Measurements from ENCODE around the gene PLK4.
"Not testable (repeated sequence)": the region's sequence is repeated elsewhere in the genome, so short reads cannot be mapped to it uniquely, and the experiment has no call there.

PLK4 gene

DNA sequence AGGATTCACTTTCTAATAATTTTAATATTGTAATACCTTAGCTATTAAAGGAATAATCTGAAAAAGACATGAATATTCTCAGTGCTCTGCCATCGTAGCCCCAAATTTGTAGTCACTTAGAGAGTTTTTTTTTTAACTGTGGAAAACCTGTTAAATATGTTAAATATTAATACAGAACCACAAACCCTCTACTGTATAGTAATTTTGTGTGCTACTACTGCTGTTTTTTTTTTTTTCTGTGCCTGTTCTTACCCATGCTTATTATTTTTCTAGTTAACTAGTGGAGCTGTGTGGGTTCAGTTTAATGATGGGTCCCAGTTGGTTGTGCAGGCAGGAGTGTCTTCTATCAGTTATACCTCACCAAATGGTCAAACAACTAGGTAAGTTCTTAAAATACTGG, 15.8 kb downstream of the PLK4 start:
- DNase-seq (ENCODE audit: low read depth), result no peak
- TF ChIP-seq, protein P1, sequence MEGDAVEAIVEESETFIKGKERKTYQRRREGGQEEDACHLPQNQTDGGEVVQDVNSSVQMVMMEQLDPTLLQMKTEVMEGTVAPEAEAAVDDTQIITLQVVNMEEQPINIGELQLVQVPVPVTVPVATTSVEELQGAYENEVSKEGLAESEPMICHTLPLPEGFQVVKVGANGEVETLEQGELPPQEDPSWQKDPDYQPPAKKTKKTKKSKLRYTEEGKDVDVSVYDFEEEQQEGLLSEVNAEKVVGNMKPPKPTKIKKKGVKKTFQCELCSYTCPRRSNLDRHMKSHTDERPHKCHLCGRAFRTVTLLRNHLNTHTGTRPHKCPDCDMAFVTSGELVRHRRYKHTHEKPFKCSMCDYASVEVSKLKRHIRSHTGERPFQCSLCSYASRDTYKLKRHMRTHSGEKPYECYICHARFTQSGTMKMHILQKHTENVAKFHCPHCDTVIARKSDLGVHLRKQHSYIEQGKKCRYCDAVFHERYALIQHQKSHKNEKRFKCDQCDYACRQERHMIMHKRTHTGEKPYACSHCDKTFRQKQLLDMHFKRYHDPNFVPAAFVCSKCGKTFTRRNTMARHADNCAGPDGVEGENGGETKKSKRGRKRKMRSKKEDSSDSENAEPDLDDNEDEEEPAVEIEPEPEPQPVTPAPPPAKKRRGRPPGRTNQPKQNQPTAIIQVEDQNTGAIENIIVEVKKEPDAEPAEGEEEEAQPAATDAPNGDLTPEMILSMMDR (IDR thresholded peaks at IDR 0.05; ENCODE audit: insufficient read depth, low read depth, low read length, missing control alignments), result no peak
- H3K4me3 ChIP-seq (ENCODE audit: low read length), result no peak overlapping the region

DNA sequence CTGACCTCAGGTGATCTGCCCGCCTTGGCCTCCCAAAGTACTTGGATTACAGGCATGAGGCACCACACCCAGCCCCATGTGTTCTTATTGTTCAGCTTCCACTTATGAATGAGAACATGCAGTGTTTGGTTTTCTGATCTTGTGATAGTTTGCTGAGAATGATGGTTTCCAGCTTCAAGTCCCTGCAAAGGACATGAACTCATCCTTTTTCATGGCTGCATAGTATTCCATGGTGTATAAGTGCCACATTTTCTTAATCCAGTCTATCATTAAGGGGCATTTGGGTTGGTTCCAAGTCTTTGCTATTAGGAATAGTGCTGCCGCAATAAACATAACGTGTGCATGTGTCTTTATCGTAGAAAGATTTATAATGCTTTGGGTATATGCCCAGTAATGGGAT, 19.0 kb downstream of the PLK4 start:
- not testable (repeated sequence) for H3K4me3 ChIP-seq (ENCODE audit: low read length); DNase-seq (ENCODE audit: low read depth)

DNA sequence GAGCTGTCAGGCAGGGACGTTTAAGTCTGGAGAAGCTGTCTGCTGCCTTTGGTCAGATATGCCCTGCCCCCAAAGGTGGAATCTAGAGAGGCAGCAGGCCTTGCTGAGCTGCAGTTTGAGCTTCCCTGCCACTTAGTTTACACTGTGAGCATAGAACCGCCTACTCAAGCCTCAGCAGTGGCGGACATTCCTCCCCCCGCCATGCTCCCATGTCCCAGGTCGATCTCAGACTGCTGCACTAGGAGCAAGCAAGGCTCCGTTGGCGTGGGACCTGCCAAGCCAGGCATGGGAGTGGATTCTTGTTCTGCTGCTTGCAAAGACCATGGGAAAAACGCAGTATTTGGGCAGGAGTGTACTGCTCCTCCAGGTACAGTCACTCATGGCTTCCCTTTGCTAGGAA, 24.3 kb downstream of the PLK4 start:
- TF ChIP-seq, protein P1 (IDR thresholded peaks at IDR 0.05; ENCODE audit: insufficient read depth, low read depth, low read length, missing control alignments), result no peak
- H3K4me3 ChIP-seq (ENCODE audit: low read length), result no peak overlapping the region
- DNase-seq (ENCODE audit: low read depth), result no peak

DNA sequence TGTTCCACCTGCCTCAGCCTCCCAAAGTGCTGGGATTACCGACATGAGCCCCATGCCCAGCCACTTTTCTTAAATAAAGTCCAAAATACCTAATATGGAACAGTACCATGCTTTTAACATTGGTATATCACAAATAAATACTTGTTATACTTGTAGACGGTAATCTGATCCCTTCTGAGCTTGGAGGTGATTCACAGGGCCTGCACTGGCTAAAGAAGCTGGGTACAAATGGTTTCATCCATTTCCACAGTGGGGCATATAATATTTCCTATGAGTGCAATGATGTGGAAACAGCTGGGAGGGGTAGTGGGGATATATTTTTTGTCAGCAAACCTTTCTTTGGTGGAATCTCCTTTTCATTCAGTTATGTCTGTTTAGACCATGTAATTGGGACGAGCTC, 35.8 kb downstream of the PLK4 start:
- no peak overlapping the region for H3K4me3 ChIP-seq (ENCODE audit: low read length)
- no peak for DNase-seq (ENCODE audit: low read depth)
- TF ChIP-seq, protein P1 (IDR thresholded peaks at IDR 0.05; ENCODE audit: insufficient read depth, low read depth, low read length, missing control alignments), result no peak

DNA sequence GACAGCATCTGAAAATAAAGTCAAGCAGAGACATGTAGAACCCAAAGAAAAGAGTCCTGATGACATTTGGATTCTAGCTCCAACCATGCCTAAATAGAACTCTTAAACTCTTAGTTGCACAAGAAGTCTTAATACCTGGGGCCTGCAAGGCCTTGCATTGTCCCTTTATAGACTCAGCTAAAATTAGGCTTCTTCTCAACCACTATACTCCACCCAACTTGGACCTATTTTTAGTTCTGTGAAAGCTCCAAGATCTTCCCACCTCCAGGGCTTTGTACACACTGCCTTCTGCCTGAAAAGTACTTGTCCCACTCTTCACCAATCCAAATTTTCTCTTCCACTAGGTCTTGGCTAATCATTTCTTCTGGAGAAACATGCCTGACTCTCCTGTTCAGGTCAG, 36.5 kb downstream of the PLK4 start:
- no peak for DNase-seq (ENCODE audit: low read depth)
- TF ChIP-seq, protein P1 (IDR thresholded peaks at IDR 0.05; ENCODE audit: insufficient read depth, low read depth, low read length, missing control alignments), result no peak

DNA sequence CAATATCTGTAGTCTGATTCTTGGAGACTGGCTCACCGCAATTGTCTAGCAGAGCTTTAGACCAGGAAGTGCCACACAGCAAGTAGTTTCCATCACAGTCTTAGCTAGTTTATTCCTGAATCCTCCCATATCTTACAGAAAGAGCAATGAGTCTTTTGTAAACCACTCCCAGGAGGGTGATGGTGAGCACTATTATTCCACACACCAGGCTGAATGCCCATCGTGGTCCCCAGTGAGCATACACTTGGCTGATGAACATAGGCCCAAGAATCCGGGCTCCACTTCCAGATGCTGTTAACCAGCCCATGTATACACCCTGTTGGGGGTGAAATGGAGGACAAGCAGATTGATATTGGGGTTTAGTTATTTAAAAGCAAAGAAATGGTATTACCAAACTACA, 39.8 kb downstream of the PLK4 start:
- TF ChIP-seq, protein P1 (IDR thresholded peaks at IDR 0.05; ENCODE audit: insufficient read depth, low read depth, low read length, missing control alignments), result no peak
- no peak for DNase-seq (ENCODE audit: low read depth)
- no peak overlapping the region for H3K4me3 ChIP-seq (ENCODE audit: low read length)

More for the DNA sequence above, 36.5 kb downstream of the PLK4 start:
- H3K4me3 ChIP-seq (ENCODE audit: low read length), result no peak overlapping the region

DNA sequence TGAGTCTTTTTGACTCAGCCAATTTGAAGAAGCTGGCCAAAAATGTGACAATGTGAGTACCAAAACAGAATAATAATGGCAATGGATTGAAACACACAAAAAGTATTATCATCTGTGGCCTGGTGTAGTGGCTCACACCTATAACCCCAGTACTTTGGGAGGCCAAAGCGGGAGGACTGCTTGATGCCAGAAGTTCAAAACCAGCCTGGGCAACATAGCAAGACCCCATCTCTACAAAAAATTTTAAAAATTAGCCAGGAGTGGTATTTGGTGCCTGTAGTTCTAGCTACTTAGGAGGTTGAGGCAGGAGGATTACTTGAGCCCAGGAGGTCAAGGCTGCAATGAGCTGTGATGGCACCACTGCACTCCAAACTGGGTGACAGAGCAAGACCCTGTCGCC, 41.5 kb downstream of the PLK4 start:
- no peak overlapping the region for H3K4me3 ChIP-seq (ENCODE audit: low read length)
- no peak for DNase-seq (ENCODE audit: low read depth)
- TF ChIP-seq, protein P1 (IDR thresholded peaks at IDR 0.05; ENCODE audit: insufficient read depth, low read depth, low read length, missing control alignments), result no peak

DNA sequence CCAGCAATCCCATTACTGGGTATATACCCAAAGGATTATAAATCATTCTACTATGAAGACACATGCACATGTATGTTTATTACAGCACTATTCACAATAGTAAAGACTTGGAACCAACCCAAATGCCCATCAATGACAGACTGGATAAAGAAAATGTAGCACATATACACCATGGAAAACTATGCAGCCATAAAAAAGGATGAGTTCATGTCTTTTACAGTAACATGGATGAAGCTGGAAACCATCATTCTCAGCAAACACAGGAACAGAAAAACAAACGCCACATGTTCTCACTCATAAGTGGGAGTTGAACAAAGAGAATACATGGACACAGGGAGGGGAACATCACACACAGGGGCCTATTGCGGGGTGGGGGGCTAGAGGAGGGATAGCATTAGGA, 45.0 kb downstream of the PLK4 start:
- H3K4me3 ChIP-seq (ENCODE audit: low read length); DNase-seq (ENCODE audit: low read depth): not testable (repeated sequence)
